HepG2 (cell line): ENCODE results near the gene PAXIP1. TPM values are rescaled to one million over a fixed set of nuclear protein-coding genes. Genes with fewer than 3 reads are reported as not detected.

Source experiments
- ARNT2 ChIP-seq: sonication (generic); formaldehyde crosslinking; IDR thresholded peaks from 2 replicates; pipeline ENCODE4 v1.8.0; 2022; ENCODE audit warnings: mild to moderate bottlenecking, low read depth, missing genetic modification reagents, moderate library complexity
- CHD2 ChIP-seq: IDR thresholded peaks from 2 replicates; pipeline ENCODE4 v1.6.1; 2011; ENCODE audit warnings: low read depth, low read length, improper control_type of control experiment
- FOXA3 ChIP-seq: IDR thresholded peaks from 2 replicates; pipeline ENCODE4 v1.6.1; 2016; ENCODE audit warnings: missing genetic modification reagents, missing compliant biosample characterization
- HNRNPK ChIP-seq: fragments of 200-400 bp; formaldehyde crosslinking; IDR thresholded peaks from 2 replicates; pipeline ENCODE4 v1.6.1; 2018; ENCODE audit warnings: low read length, low read depth, moderate library complexity, mild to moderate bottlenecking; ENCODE audit not compliant: poor library complexity, severe bottlenecking
- KDM5B ChIP-seq: sonication (generic); formaldehyde crosslinking; IDR thresholded peaks from 2 replicates; pipeline ENCODE4 v1.4.0; 2020; ENCODE audit warnings: missing genetic modification reagents, mild to moderate bottlenecking, borderline replicate concordance
- KLF12 ChIP-seq: sonication (generic); formaldehyde crosslinking; IDR thresholded peaks from 2 replicates; pipeline ENCODE4 v1.4.0; 2020; ENCODE audit warnings: missing genetic modification reagents, borderline replicate concordance
- MAFG ChIP-seq: sonication (generic); formaldehyde crosslinking; IDR thresholded peaks from 2 replicates; pipeline ENCODE4 v1.5.1; 2020; ENCODE audit warnings: mild to moderate bottlenecking, missing genetic modification reagents
- POLR2A ChIP-seq, 2 experiments: IDR thresholded peaks; 2 replicates each; pipeline ENCODE4 v1.6.1; 2011; ENCODE audit warnings: low read depth in 2 of 2, low read length in 2 of 2, mild to moderate bottlenecking in 1 of 2, moderate library complexity in 1 of 2; ENCODE audit not compliant: insufficient read depth in 1 of 2
- POLR2G ChIP-seq: fragments of 200-400 bp; formaldehyde crosslinking; IDR thresholded peaks from 2 replicates; pipeline ENCODE4 v1.6.1; 2018; ENCODE audit warnings: mild to moderate bottlenecking, low read depth, low read length, moderate library complexity
- SCMH1 ChIP-seq: sonication (generic); formaldehyde crosslinking; IDR thresholded peaks from 2 replicates; pipeline ENCODE4 v1.9.0; 2021; ENCODE audit warnings: missing genetic modification reagents, mild to moderate bottlenecking, borderline replicate concordance
- SOX13 ChIP-seq, 3 experiments: fragments of 450-650 bp in 1 of 3; sonication (generic) in 1 of 3; formaldehyde crosslinking in 1 of 3; IDR thresholded peaks in 2 of 3; conservative IDR thresholded peaks in 1 of 3; 2 replicates each; pipeline versions ENCODE4 v1.5.0 to v1.6.1; 2016 to 2020; ENCODE audit warnings: antibody characterized with exemption in 1 of 3, mild to moderate bottlenecking in 1 of 3, missing compliant biosample characterization in 1 of 3, missing genetic modification reagents in 1 of 3, moderate library complexity in 1 of 3
- XRCC5 ChIP-seq: fragments of 200-400 bp; formaldehyde crosslinking; optimal IDR thresholded peaks from 2 replicates; pipeline ENCODE3; 2017; ENCODE audit warnings: mild to moderate bottlenecking, low read length
- YEATS2 ChIP-seq: sonication (generic); formaldehyde crosslinking; IDR thresholded peaks from 2 replicates; pipeline ENCODE4 v1.4.0; 2020; ENCODE audit warnings: missing genetic modification reagents, borderline replicate concordance
- ZFP41 ChIP-seq: sonication (generic); formaldehyde crosslinking; IDR thresholded peaks from 2 replicates; pipeline ENCODE4 v1.4.0; 2020; ENCODE audit warnings: mild to moderate bottlenecking, missing genetic modification reagents, borderline replicate concordance
- ZNF333 ChIP-seq: sonication (generic); formaldehyde crosslinking; IDR thresholded peaks from 2 replicates; pipeline ENCODE4 v1.4.0; 2020; ENCODE audit warnings: mild to moderate bottlenecking, missing genetic modification reagents, borderline replicate concordance
- ZNF33A ChIP-seq: sonication (generic); formaldehyde crosslinking; IDR thresholded peaks from 2 replicates; pipeline ENCODE4 v1.5.1; 2020; ENCODE audit warnings: missing genetic modification reagents, mild to moderate bottlenecking, moderate library complexity, borderline replicate concordance
- ZNF34 ChIP-seq: sonication (generic); formaldehyde crosslinking; IDR thresholded peaks from 2 replicates; pipeline ENCODE4 v1.4.0; 2020; ENCODE audit warnings: mild to moderate bottlenecking, missing genetic modification reagents, borderline replicate concordance
- ZNF558 ChIP-seq: sonication (generic); formaldehyde crosslinking; IDR thresholded peaks from 2 replicates; pipeline ENCODE4 v1.9.0; 2022; ENCODE audit warnings: mild to moderate bottlenecking, missing genetic modification reagents, borderline replicate concordance
- ZNF660 ChIP-seq: sonication (generic); formaldehyde crosslinking; IDR thresholded peaks from 2 replicates; pipeline ENCODE4 v1.5.1; 2020; ENCODE audit warnings: mild to moderate bottlenecking, low read depth, missing genetic modification reagents, borderline replicate concordance
- ZNF737 ChIP-seq: sonication (generic); formaldehyde crosslinking; IDR thresholded peaks from 2 replicates; pipeline ENCODE4 v1.5.0; 2020; ENCODE audit warnings: missing genetic modification reagents, mild to moderate bottlenecking, borderline replicate concordance
- ZNF776 ChIP-seq: sonication (generic); formaldehyde crosslinking; IDR thresholded peaks from 2 replicates; pipeline ENCODE4 v1.4.0; 2020; ENCODE audit warnings: mild to moderate bottlenecking, missing genetic modification reagents
- ZNF816 ChIP-seq: sonication (generic); formaldehyde crosslinking; IDR thresholded peaks from 2 replicates; pipeline ENCODE4 v1.8.0; 2022; ENCODE audit warnings: missing genetic modification reagents, mild to moderate bottlenecking, borderline replicate concordance
- polyA plus RNA-seq, 8 experiments: library from polyadenylated mRNA; depleted of rRNA in 3 of 8; stranded (reverse) in 7 of 8; unstranded in 1 of 8; fragments of >200 nt; fragmentation: Illumina TruSeq in 4 of 8; extraction: Trizol in 4 of 8; gene quantifications; 2 replicates each; pipeline versions ENCODE4 v1.2.1 to v1.2.3, GENCODE V29; 2011 to 2016; ENCODE audit warnings: low read depth in 4 of 8, missing spikeins in 1 of 8, mixed read lengths in 1 of 8; ENCODE audit not compliant: insufficient read depth in 1 of 8
- total RNA-seq, 5 experiments: library from RNA; depleted of rRNA; stranded (reverse); fragments of >200 nt; fragmentation: Illumina TruSeq; extraction: Trizol; gene quantifications; 2 replicates each; pipeline ENCODE4 v1.2.3, GENCODE V29; 2016; ENCODE audit warnings: low read depth in 1 of 5
- TF ChIP-seq, protein P1 (sequence below): sonication (generic); formaldehyde crosslinking; IDR thresholded peaks from 2 replicates; pipeline ENCODE4 v1.5.1; 2020; ENCODE audit warnings: missing genetic modification reagents, mild to moderate bottlenecking, borderline replicate concordance
- TF ChIP-seq, protein P2 (sequence below): sonication (generic); formaldehyde crosslinking; IDR thresholded peaks from 2 replicates; pipeline ENCODE4 v1.5.0; 2020; ENCODE audit warnings: mild to moderate bottlenecking, missing genetic modification reagents
- TF ChIP-seq, protein P3 (sequence below): sonication (generic); formaldehyde crosslinking; IDR thresholded peaks from 2 replicates; pipeline ENCODE4 v1.8.0; 2022; ENCODE audit warnings: missing genetic modification reagents, low read depth, mild to moderate bottlenecking, borderline replicate concordance

The PAXIP1 gene
- total and polyA plus RNA-seq, 2 of the 13 experiments (the other 11 are each of a cell fraction or from before 2014, with no cell fraction given): 11.6 to 16.2 TPM

DNA sequence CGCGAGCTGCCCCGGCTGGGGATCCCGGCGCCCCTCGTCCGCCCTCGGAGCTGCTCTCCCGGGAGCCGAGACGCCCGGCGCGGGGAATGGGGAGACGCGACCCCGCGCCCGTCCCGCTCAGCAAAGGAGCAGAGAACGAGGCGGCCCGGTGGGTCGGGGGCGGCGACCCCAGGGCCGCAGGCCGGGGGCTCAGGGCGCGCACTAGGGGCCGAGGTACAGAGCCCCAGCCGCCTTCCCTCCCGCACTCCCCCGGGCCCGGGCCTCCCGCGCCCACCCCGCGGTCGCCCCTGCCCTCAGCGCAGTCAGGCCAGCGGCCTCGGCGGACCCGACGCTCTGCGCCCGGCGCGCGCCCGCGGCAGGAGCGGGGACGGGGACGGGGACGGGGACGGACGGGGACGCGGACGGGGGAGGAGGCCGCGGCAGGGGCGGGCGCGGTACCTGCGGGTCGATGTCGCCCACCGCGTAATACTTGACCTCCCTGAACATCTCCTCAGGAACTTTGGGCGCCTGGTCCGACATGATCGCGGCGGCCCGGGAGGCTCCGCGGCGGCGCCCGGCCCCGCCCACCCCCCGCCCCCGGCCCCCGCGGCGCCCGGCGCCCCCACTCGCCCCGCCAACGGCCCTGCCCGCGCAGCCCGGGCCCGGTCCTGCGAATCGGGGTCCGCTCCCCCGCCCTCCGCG, 373 bp downstream of the PAXIP1 start (continued):
- TF ChIP-seq, protein P1, sequence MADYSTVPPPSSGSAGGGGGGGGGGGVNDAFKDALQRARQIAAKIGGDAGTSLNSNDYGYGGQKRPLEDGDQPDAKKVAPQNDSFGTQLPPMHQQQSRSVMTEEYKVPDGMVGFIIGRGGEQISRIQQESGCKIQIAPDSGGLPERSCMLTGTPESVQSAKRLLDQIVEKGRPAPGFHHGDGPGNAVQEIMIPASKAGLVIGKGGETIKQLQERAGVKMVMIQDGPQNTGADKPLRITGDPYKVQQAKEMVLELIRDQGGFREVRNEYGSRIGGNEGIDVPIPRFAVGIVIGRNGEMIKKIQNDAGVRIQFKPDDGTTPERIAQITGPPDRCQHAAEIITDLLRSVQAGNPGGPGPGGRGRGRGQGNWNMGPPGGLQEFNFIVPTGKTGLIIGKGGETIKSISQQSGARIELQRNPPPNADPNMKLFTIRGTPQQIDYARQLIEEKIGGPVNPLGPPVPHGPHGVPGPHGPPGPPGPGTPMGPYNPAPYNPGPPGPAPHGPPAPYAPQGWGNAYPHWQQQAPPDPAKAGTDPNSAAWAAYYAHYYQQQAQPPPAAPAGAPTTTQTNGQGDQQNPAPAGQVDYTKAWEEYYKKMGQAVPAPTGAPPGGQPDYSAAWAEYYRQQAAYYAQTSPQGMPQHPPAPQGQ (CRISPR knock-in tag): no peak
- TF ChIP-seq ZNF737 (CRISPR knock-in tag): no peak
- TF ChIP-seq KLF12 (CRISPR knock-in tag): 0 out of 2 replicates have a peak, but pooled peaks have one; percentile 31
- no peak for TF ChIP-seq ZNF660 (CRISPR knock-in tag)
- TF ChIP-seq ARNT2 (CRISPR knock-in tag): no peak
- no peak for TF ChIP-seq FOXA3 (CRISPR knock-in tag)
- TF ChIP-seq YEATS2 (CRISPR knock-in tag): no peak
- no peak for TF ChIP-seq ZNF33A (CRISPR knock-in tag)
- TF ChIP-seq SOX13 (IDR thresholded peaks at IDR 0.05): no peak
- no peak for TF ChIP-seq SOX13 (CRISPR knock-in tag; conservative IDR thresholded peaks at IDR 0.05 in 1 of 2, IDR thresholded peaks at IDR 0.05 in 1 of 2)
- peak; percentile 32 for TF ChIP-seq HNRNPK
- TF ChIP-seq, protein P2, sequence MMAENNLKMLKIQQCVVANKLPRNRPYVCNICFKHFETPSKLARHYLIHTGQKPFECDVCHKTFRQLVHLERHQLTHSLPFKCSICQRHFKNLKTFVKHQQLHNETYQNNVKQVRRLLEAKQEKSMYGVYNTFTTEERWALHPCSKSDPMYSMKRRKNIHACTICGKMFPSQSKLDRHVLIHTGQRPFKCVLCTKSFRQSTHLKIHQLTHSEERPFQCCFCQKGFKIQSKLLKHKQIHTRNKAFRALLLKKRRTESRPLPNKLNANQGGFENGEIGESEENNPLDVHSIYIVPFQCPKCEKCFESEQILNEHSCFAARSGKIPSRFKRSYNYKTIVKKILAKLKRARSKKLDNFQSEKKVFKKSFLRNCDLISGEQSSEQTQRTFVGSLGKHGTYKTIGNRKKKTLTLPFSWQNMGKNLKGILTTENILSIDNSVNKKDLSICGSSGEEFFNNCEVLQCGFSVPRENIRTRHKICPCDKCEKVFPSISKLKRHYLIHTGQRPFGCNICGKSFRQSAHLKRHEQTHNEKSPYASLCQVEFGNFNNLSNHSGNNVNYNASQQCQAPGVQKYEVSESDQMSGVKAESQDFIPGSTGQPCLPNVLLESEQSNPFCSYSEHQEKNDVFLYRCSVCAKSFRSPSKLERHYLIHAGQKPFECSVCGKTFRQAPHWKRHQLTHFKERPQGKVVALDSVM (CRISPR knock-in tag): 0 out of 2 replicates have a peak, but pooled peaks have one; percentile 26
- TF ChIP-seq ZNF333 (CRISPR knock-in tag): no peak
- 0 out of 2 replicates have a peak, but pooled peaks have one; percentile 6 for TF ChIP-seq KDM5B (CRISPR knock-in tag)
- peak; percentile 46; the same call in 1 of the 2 replicates for TF ChIP-seq POLR2G
- no peak for TF ChIP-seq ZNF776 (CRISPR knock-in tag)
- no peak for TF ChIP-seq ZNF816 (CRISPR knock-in tag)
- TF ChIP-seq XRCC5: no peak
- peak; percentile 13 to 49; a peak in 1 of 4 replicates for TF ChIP-seq POLR2A (IDR thresholded peaks at IDR 0.05; ENCODE audit: insufficient read depth in 1 of 2, low read depth in 2 of 2, low read length in 2 of 2)
- no peak for TF ChIP-seq SCMH1
- no peak for TF ChIP-seq CHD2
- no peak for TF ChIP-seq ZNF34 (CRISPR knock-in tag)
- TF ChIP-seq MAFG (CRISPR knock-in tag): no peak
- TF ChIP-seq ZFP41 (CRISPR knock-in tag): no peak
- TF ChIP-seq ZNF558: no peak
- TF ChIP-seq, protein P3, sequence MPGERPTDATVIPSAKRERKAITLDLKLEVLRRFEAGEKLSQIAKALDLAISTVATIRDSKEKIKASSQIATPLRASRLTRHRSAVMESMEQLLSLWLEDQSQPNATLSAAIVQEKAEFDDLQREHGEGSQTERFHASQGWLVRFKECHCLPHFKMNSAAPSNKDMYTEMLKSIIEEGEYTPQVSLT (CRISPR knock-in tag): no peak
